IMR-90 (cell line): Measurements from ENCODE around the gene COL6A5. TPM values are rescaled to one million over a fixed set of nuclear protein-coding genes. Genes with fewer than 3 reads are reported as not detected.

Experiments used
- ATAC-seq: fragments of 200-7000 bp; cut with Tn5 transposase; 2 replicates; pipeline ENCODE4 v1.9.1; 2020; ENCODE audit warnings: low read depth, mild to moderate bottlenecking, moderate library complexity
- BruUV-seq: library from RNA; stranded (reverse); fragments of 400-500 nt; replicated peaks from 2 replicates; lab custom pipeline; 2021; lab: Mats Ljungman, UMichigan
- CTCF ChIA-PET: fragments of 300-600 bp; formaldehyde crosslinking; extraction: SDS; loops from one replicate; lab custom pipeline; 2021; ENCODE audit warnings: antibody characterized with exemption; lab: Yijun Ruan, JAX
- POLR2A ChIA-PET: fragments of 300-600 bp; sonication (Branson Sonifier 250); formaldehyde crosslinking; loops from one replicate; lab custom pipeline; 2022; ENCODE audit warnings: antibody characterized with exemption; ENCODE audit not compliant: unreplicated experiment; lab: Charles Lee
- DNase-seq: peaks from one replicate; pipeline ENCODE4 v3.0.0; 2013
- H2AFZ ChIP-seq: replicated peaks from 2 replicates; pipeline ENCODE3; 2013; ENCODE audit warnings: low read length, mild to moderate bottlenecking; ENCODE audit not compliant: poor library complexity
- H2AK5ac ChIP-seq: 2 replicates; pipeline ENCODE4 v1.6.1; 2013; ENCODE audit warnings: low read depth, low read length, inconsistent platforms
- H2AK9ac ChIP-seq: replicated peaks from 2 replicates; pipeline ENCODE3; 2013; ENCODE audit warnings: mild to moderate bottlenecking, low read depth, low read length, moderate library complexity; ENCODE audit not compliant: poor library complexity
- H2BK120ac ChIP-seq: 2 replicates; pipeline ENCODE4 v1.6.1; 2013; ENCODE audit warnings: low read depth, low read length, inconsistent platforms
- H2BK15ac ChIP-seq: 3 replicates; pipeline ENCODE4 v1.6.1; 2013; ENCODE audit warnings: low read depth, low read length, inconsistent platforms
- H2BK20ac ChIP-seq: 2 replicates; pipeline ENCODE4 v1.6.1; 2013; ENCODE audit warnings: low read depth, mild to moderate bottlenecking, inconsistent platforms, low read length, moderate library complexity
- H2BK5ac ChIP-seq: 2 replicates; pipeline ENCODE4 v1.6.1; 2013; ENCODE audit warnings: mild to moderate bottlenecking, low read depth, low read length, inconsistent platforms; ENCODE audit not compliant: poor library complexity, severe bottlenecking
- H3K14ac ChIP-seq: replicated peaks from 2 replicates; pipeline ENCODE4 v1.6.1; 2013; ENCODE audit warnings: low read depth, low read length, inconsistent platforms
- H3K18ac ChIP-seq: 2 replicates; pipeline ENCODE4 v1.6.1; 2013; ENCODE audit warnings: low read depth, low read length, control low read depth
- H3K23ac ChIP-seq: 2 replicates; pipeline ENCODE4 v1.6.1; 2013; ENCODE audit warnings: low read depth, low read length, inconsistent platforms
- H3K27ac ChIP-seq: 2 replicates; pipeline ENCODE4 v1.5.1; 2013; ENCODE audit warnings: mild to moderate bottlenecking, control low read depth, low read length; ENCODE audit not compliant: insufficient read depth
- H3K27me3 ChIP-seq: 2 replicates; pipeline ENCODE4 v1.6.1; 2013; ENCODE audit warnings: low read length; ENCODE audit not compliant: control insufficient read depth, insufficient read depth
- H3K36me3 ChIP-seq: 2 replicates; pipeline ENCODE4 v1.6.1; 2013; ENCODE audit warnings: low read length, mixed read lengths; ENCODE audit not compliant: control insufficient read depth, insufficient read depth
- H3K4ac ChIP-seq: 2 replicates; pipeline ENCODE4 v1.6.1; 2013; ENCODE audit warnings: low read depth, low read length, inconsistent platforms
- H3K4me1 ChIP-seq: 2 replicates; pipeline ENCODE4 v1.6.1; 2013; ENCODE audit warnings: low read length, mixed read lengths; ENCODE audit not compliant: control insufficient read depth, insufficient read depth
- H3K4me2 ChIP-seq: 2 replicates; pipeline ENCODE4 v1.6.1; 2013; ENCODE audit warnings: low read depth, mild to moderate bottlenecking, control low read depth, low read length, moderate library complexity
- H3K4me3 ChIP-seq: 2 replicates; pipeline ENCODE4 v1.5.1; 2013; ENCODE audit warnings: low read depth, mild to moderate bottlenecking, control low read depth, low read length, moderate library complexity; ENCODE audit not compliant: insufficient read depth
- H3K56ac ChIP-seq: 2 replicates; pipeline ENCODE4 v1.6.1; 2013; ENCODE audit warnings: low read length, inconsistent platforms; ENCODE audit not compliant: insufficient read depth; ENCODE audit errors: extremely low read depth
- H3K79me1 ChIP-seq, 2 experiments: 2 replicates each; pipeline ENCODE4 v1.6.1; 2013; ENCODE audit warnings: low read length in 2 of 2, inconsistent platforms in 1 of 2, low read depth in 1 of 2
- H3K9ac ChIP-seq: 2 replicates; pipeline ENCODE4 v1.6.1; 2013; ENCODE audit warnings: low read depth, low read length, control low read depth
- H3K9me1 ChIP-seq: 2 replicates; pipeline ENCODE4 v1.6.1; 2013; ENCODE audit warnings: low read length, inconsistent platforms; ENCODE audit not compliant: insufficient read depth
- H3K9me3 ChIP-seq: 2 replicates; pipeline ENCODE4 v1.6.1; 2013; ENCODE audit warnings: low read length; ENCODE audit not compliant: control insufficient read depth, insufficient read depth
- H4K20me1 ChIP-seq: 2 replicates; pipeline ENCODE4 v1.6.1; 2013; ENCODE audit warnings: low read length, inconsistent platforms; ENCODE audit not compliant: insufficient read depth
- H4K5ac ChIP-seq: 2 replicates; pipeline ENCODE4 v1.6.1; 2013; ENCODE audit warnings: mild to moderate bottlenecking, low read depth, low read length, control low read depth
- H4K8ac ChIP-seq, 2 experiments: 2 replicates each; pipeline ENCODE4 v1.6.1; 2013; ENCODE audit warnings: low read depth in 2 of 2, low read length in 2 of 2, control low read depth in 1 of 2, inconsistent platforms in 1 of 2
- H4K91ac ChIP-seq: 2 replicates; pipeline ENCODE4 v1.6.1; 2013; ENCODE audit warnings: low read depth, low read length, inconsistent platforms; ENCODE audit not compliant: insufficient read depth
- BHLHE40 ChIP-seq: fragments of 150-350 bp; IDR thresholded peaks from 2 replicates; pipeline ENCODE4 v1.6.1; 2016; ENCODE audit warnings: mild to moderate bottlenecking, low read depth, low read length
- CEBPB ChIP-seq: IDR thresholded peaks from 2 replicates; pipeline ENCODE4 v1.6.1; 2012; ENCODE audit warnings: low read depth, low read length, improper control_type of control experiment
- CHD1 ChIP-seq: IDR thresholded peaks from 2 replicates; pipeline ENCODE4 v1.6.1; 2012; ENCODE audit warnings: low read depth, low read length, improper control_type of control experiment
- CTCF ChIP-seq: conservative IDR thresholded peaks from 2 replicates; pipeline ENCODE4 v1.5.1; 2012; ENCODE audit warnings: mild to moderate bottlenecking, low read depth, low read length, improper control_type of control experiment
- ELK1 ChIP-seq: fragments of 150-350 bp; IDR thresholded peaks from 2 replicates; pipeline ENCODE4 v1.6.1; 2016; ENCODE audit warnings: low read depth, mild to moderate bottlenecking, low read length, moderate library complexity, borderline replicate concordance
- FOS ChIP-seq: fragments of 150-350 bp; IDR thresholded peaks from 2 replicates; pipeline ENCODE4 v1.6.1; 2016; ENCODE audit warnings: low read depth, low read length
- MAFK ChIP-seq: IDR thresholded peaks from 2 replicates; pipeline ENCODE4 v1.6.1; 2012; ENCODE audit warnings: low read depth, low read length, improper control_type of control experiment
- MAZ ChIP-seq: IDR thresholded peaks from 2 replicates; pipeline ENCODE4 v1.6.1; 2012; ENCODE audit warnings: low read depth, mild to moderate bottlenecking, low read length, improper control_type of control experiment, moderate library complexity, borderline replicate concordance
- MXI1 ChIP-seq: IDR thresholded peaks from 2 replicates; pipeline ENCODE4 v1.6.1; 2012; ENCODE audit warnings: low read depth, mild to moderate bottlenecking, low read length, moderate library complexity, borderline replicate concordance
- NFE2L2 ChIP-seq: fragments of 150-350 bp; IDR thresholded peaks from 2 replicates; pipeline ENCODE4 v1.6.1; 2016; ENCODE audit warnings: low read depth, mild to moderate bottlenecking, low read length
- POLR2A ChIP-seq: IDR thresholded peaks from 2 replicates; pipeline ENCODE4 v1.6.1; 2012; ENCODE audit warnings: mild to moderate bottlenecking, low read depth, low read length
- RAD21 ChIP-seq: IDR thresholded peaks from 2 replicates; pipeline ENCODE4 v1.6.1; 2012; ENCODE audit warnings: low read length, improper control_type of control experiment
- RCOR1 ChIP-seq: IDR thresholded peaks from 2 replicates; pipeline ENCODE4 v1.6.1; 2012; ENCODE audit warnings: mild to moderate bottlenecking, low read length, improper control_type of control experiment; ENCODE audit not compliant: insufficient replicate concordance
- RFX5 ChIP-seq: IDR thresholded peaks from 2 replicates; pipeline ENCODE4 v1.8.0; 2012; ENCODE audit warnings: low read depth, mild to moderate bottlenecking, low read length, moderate library complexity
- SMC3 ChIP-seq: fragments of 150-350 bp; IDR thresholded peaks from 2 replicates; pipeline ENCODE4 v1.6.1; 2016; ENCODE audit warnings: low read depth, mild to moderate bottlenecking, antibody characterized with exemption, low read length, moderate library complexity
- USF2 ChIP-seq: fragments of 150-350 bp; IDR thresholded peaks from 2 replicates; pipeline ENCODE4 v1.6.1; 2017; ENCODE audit warnings: mild to moderate bottlenecking, antibody characterized with exemption, low read length, low read depth
- WGBS, 2 experiments: methylation state at CpG; one replicate each; pipeline versions ENCODE4 v1.1.5 to v1.1.7; 2013; ENCODE audit warnings: missing lambda C conversion rate in 2 of 2; ENCODE audit not compliant: insufficient read length in 1 of 2; ENCODE audit errors: extremely low coverage in 2 of 2; 5-methylcytosine and 5-hydroxymethylcytosine counted together
- dilution Hi-C: fragments of 300-500 bp; cut with HindIII; formaldehyde crosslinking; loops from one replicate; pipeline ENCODE4 v1.14.3; 2018; ENCODE audit warnings: low sequenced_read_pairs; ENCODE audit not compliant: unreplicated experiment
- in situ Hi-C: fragments of 300-500 bp; cut with MboI; formaldehyde crosslinking; loops from 3 replicates; pipeline ENCODE4 v1.14.3; 2019; ENCODE audit warnings: low sequenced_read_pairs, inconsistent platforms, mixed read lengths
- intact Hi-C: fragments of 100-400 bp; cut with micrococcal nuclease; formaldehyde crosslinking; loops from 2 replicates; pipeline ENCODE4 v1.10.0; 2022
- polyA plus RNA-seq, 3 experiments: library from polyadenylated mRNA; depleted of rRNA; stranded (reverse); fragments of >200 nt; gene quantifications; 2 replicates each; pipeline ENCODE4 v1.2.3, GENCODE V29; 2012; ENCODE audit warnings: low replicate concordance in 1 of 3
- total RNA-seq: library from RNA; depleted of rRNA; stranded (reverse); fragments of >200 nt; gene quantifications from 2 replicates; pipeline ENCODE4 v1.2.3, GENCODE V29; 2012

Gene COL6A5
- total and polyA plus RNA-seq, 2 of the 4 experiments (the other 2 are of a cell fraction) = not detected

- no peak overlapping the region for H3K4ac ChIP-seq
- H3K14ac ChIP-seq = no peak overlapping the region
- H2BK15ac ChIP-seq = no peak overlapping the region
- dilution Hi-C loops (no loop called here), intact Hi-C loops (no loop called here), in situ Hi-C loops (no loop called here)
- H3K27ac ChIP-seq = no peak overlapping the region
- ATAC-seq = no peak
- no peak overlapping the region for H2BK120ac ChIP-seq
- no peak overlapping the region for H2BK20ac ChIP-seq
- ChIA-PET CTCF (no interaction called here), POLR2A (no interaction called here)
- no peaks in the 10 kb centered on the region for H3K36me3 ChIP-seq
- H3K9ac ChIP-seq = no peak overlapping the region
- no CpG with 5 or more reads among the region's 3 CpGs for WGBS, 2 experiments
- no peak overlapping the region for H2AK9ac ChIP-seq
- no peaks in the 10 kb centered on the region for H3K4me1 ChIP-seq
- no peak overlapping the region for H2BK5ac ChIP-seq
- no peak overlapping the region for H2AFZ ChIP-seq
- no peaks in the 10 kb centered on the region for H3K79me1 ChIP-seq
- no peak overlapping the region for H3K4me2 ChIP-seq
- H3K56ac ChIP-seq = no peak overlapping the region
- no peak overlapping the region for H3K4me3 ChIP-seq
- H3K9me3 ChIP-seq = no peaks in the 10 kb centered on the region
- no peaks in the 10 kb centered on the region for H3K9me1 ChIP-seq
- no peak overlapping the region for H3K23ac ChIP-seq
- no peaks in the 10 kb centered on the region for H3K27me3 ChIP-seq
- no peak overlapping the region for H4K8ac ChIP-seq
- no peak overlapping the region for H4K91ac ChIP-seq
- TF ChIP-seq NFE2L2 (no peak), USF2 (no peak), BHLHE40 (no peak), MAZ (no peak), RFX5 (no peak), CHD1 (no peak), MAFK (no peak), RAD21 (no peak), MXI1 (no peak), ELK1 (no peak), RCOR1 (no peak), CEBPB (no peak), POLR2A (no peak), CTCF (no peak), SMC3 (no peak), FOS (no peak)
- no peak overlapping the region for H2AK5ac ChIP-seq
- no peak overlapping the region for H3K18ac ChIP-seq
- DNase-seq = no peak
- H4K20me1 ChIP-seq = no peaks in the 10 kb centered on the region
- BruUV-seq = no TSS peak
- no peak overlapping the region for H4K5ac ChIP-seq
These were observed 124.7 kb downstream of the COL6A5 start for GRCh38 chr3:130470126-130470525.
